Effector memory CD8-positive, alpha-beta T cell (primary cell): ENCODE measurements around the gene FUT6.
"Not testable (repeated sequence)": the region's sequence is repeated elsewhere in the genome, so short reads cannot be mapped to it uniquely, and the experiment has no call there.

Experiments used
- ATAC-seq: fragments of 150-1000 bp; cut with Tn5 transposase; replicated peaks from 2 replicates; pipeline ENCODE4 v1.10.0; 2021; ENCODE audit warnings: mild to moderate bottlenecking, moderate library complexity
- DNase-seq, 3 experiments: peaks; one replicate each; pipeline ENCODE4 v3.0.0; 2021
- H3K27ac Mint-ChIP-seq, 2 donors: one replicate each; pipeline ENCODE4 v1.8.0; 2022; ENCODE audit warnings: mild to moderate bottlenecking in 2 of 2, mixed read lengths in 2 of 2, moderate library complexity in 2 of 2
- H3K27me3 Mint-ChIP-seq, 2 donors: one replicate each; pipeline ENCODE4 v1.8.0; 2022; ENCODE audit warnings: mixed read lengths in 2 of 2
- H3K36me3 Mint-ChIP-seq: one replicate; pipeline ENCODE4 v1.8.0; 2022; ENCODE audit warnings: mild to moderate bottlenecking, moderate library complexity, mixed read lengths; ENCODE audit not compliant: insufficient read depth
- H3K4me1 Mint-ChIP-seq, 2 donors: one replicate each; pipeline ENCODE4 v1.8.0; 2022; ENCODE audit warnings: low read depth in 2 of 2, mixed read lengths in 2 of 2
- H3K4me3 Mint-ChIP-seq, 2 donors: one replicate each; pipeline ENCODE4 v1.8.0; 2022; ENCODE audit warnings: mild to moderate bottlenecking in 2 of 2, mixed read lengths in 2 of 2, moderate library complexity in 2 of 2
- H3K9me3 Mint-ChIP-seq, 2 donors: one replicate each; pipeline ENCODE4 v1.8.0; 2022; ENCODE audit warnings: mixed read lengths in 2 of 2

FUT6 gene

DNA sequence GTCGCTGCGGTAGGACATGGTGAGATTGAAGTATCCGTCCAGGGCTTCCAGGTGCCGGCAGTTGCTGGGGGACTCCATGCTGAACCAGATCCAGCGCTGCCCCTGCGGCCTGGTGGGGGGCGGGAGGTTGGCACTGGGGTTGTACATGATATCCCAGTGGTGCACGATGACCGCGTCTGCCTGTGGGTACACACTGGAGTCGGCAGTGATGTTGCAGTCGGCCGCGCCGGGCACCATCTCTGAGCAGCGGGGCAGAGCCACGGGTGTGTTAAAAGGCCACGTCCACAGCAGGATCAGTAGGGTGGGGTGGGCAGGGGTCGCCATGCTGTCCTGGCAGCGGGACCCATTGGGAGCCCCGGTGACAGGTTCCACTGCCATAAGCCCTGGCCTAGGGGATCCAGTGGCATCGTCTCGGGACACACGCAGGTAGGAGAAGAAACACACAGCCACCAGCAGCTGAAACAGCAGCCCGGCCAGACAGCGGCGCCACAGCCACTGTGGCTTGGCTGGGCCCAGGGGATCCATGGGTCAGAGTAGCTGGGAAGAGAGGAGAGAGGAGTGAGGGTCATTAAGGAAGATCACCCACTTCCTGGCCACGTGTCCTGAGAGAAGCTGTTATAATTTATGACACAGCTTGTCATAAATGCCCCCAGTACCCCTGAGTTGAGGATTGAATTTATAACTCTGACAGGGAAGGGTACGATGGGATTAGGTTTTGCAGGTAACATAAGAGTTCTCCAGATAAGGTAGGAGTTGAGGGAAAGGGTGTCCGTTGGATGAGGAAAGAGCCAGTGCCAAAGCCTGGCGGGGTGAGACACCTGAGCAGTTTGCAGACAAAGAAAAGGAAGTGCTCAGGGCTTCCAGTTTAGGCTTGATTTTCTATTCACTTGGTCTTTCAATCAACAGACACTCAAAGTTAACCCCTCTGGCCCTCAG lies 28.0 kb upstream of the FUT6 start:
- H3K27me3 Mint-ChIP-seq, result peaks cover 17 to 57% of the 10 kb centered on the region in 2 donors
- H3K9me3 Mint-ChIP-seq, result no peaks in the 10 kb centered on the region
- H3K4me1 Mint-ChIP-seq, result no peaks in the 10 kb centered on the region
- DNase-seq, result no peak
- no peak overlapping the region for H3K4me3 Mint-ChIP-seq
- H3K36me3 Mint-ChIP-seq, result peaks cover 7% of the 10 kb centered on the region
- ATAC-seq, result no peak
- H3K27ac Mint-ChIP-seq, result no peak overlapping the region

DNA sequence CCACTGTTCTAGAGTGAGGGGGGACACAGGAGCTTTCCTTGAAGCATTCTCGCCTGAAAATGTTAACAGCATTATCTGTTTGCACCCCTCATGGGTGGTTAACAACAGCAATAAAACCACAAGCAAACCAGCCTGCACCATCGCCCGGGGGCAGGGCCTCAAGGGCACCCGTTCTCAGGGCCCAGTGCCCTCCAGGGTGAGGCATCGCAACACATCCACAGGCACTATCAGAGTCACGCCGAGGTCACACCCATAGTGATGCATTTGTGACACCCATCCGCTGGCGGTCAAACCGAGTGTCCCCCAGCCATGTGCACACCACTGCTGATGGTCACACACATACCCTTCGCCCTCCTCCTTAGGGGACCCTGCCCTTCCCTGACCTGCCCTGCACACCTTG lies 26.3 kb upstream of the FUT6 start:
- H3K36me3 Mint-ChIP-seq, result peaks cover 7% of the 10 kb centered on the region
- no peaks in the 10 kb centered on the region for H3K4me1 Mint-ChIP-seq
- H3K9me3 Mint-ChIP-seq, result no peaks in the 10 kb centered on the region
- DNase-seq (no peak), ATAC-seq (no peak)
- peaks cover 24 to 66% of the 10 kb centered on the region in 2 donors for H3K27me3 Mint-ChIP-seq
- no peak overlapping the region for H3K4me3 Mint-ChIP-seq
- H3K27ac Mint-ChIP-seq, result no peak overlapping the region

- Mint-ChIP-seq H3K4me3 (no peak overlapping the region), H3K27me3 (peaks cover 28 to 65% of the 10 kb centered on the region in 2 donors), H3K4me1 (peaks cover 0 to 1% of the 10 kb centered on the region in 2 donors), H3K9me3 (no peaks in the 10 kb centered on the region), H3K36me3 (peaks cover 11% of the 10 kb centered on the region), H3K27ac (no peak overlapping the region)
- ATAC-seq (no peak), DNase-seq (no peak)
These were observed 25.4 kb upstream of the FUT6 start for GRCh38 chr19:5864725-5865486.

GRCh38 chr19:5864013-5864720 lies 24.7 kb upstream of the FUT6 start:
- Mint-ChIP-seq H3K27ac (peak overlapping the region in 1 of 2 donors; percentile 60), H3K27me3 (peaks cover 30 to 69% of the 10 kb centered on the region in 2 donors), H3K4me1 (peaks cover 0 to 1% of the 10 kb centered on the region in 2 donors), H3K36me3 (peaks cover 8% of the 10 kb centered on the region), H3K4me3 (no peak overlapping the region), H3K9me3 (no peaks in the 10 kb centered on the region)
- ATAC-seq, result no peak
- DNase-seq, result no peak

DNA sequence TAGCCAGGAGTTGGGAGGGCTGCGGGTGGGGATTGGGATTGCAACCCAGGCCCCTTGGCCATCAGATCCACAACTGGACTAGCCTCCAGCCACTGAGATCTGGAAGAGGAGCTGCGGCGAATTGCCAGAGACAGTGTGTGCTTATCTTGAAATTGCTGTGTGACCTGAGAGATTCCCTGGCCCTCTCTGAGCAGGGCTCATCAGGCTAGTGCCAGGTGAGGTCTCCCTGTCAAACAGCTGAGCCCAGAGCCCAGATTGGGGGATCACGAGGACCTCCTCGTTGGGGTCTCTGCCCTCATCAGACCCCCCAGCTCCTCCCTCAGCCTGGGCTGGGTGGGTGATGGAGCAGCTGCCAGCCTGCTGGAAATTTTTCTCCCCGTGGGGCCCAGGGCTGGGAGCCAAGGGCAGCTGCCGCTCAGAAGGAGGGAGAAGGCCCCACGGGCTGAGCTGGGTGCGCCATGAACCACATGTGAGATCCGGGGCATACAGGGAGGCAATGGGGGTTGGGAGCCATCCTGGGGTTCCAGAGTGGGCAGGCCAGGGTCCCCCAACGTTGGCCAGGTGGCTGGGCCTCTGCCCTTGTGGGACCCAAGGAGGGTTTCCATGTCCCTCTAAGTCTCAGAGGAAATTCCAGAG lies 23.6 kb upstream of the FUT6 start:
- peaks cover 0 to 1% of the 10 kb centered on the region in 2 donors for H3K4me1 Mint-ChIP-seq
- DNase-seq, result no peak
- peaks cover 7% of the 10 kb centered on the region for H3K36me3 Mint-ChIP-seq
- no peak for ATAC-seq
- H3K4me3 Mint-ChIP-seq, result no peak overlapping the region
- no peak overlapping the region for H3K27ac Mint-ChIP-seq
- H3K27me3 Mint-ChIP-seq, result peaks cover 29 to 67% of the 10 kb centered on the region in 2 donors
- no peaks in the 10 kb centered on the region for H3K9me3 Mint-ChIP-seq

DNA sequence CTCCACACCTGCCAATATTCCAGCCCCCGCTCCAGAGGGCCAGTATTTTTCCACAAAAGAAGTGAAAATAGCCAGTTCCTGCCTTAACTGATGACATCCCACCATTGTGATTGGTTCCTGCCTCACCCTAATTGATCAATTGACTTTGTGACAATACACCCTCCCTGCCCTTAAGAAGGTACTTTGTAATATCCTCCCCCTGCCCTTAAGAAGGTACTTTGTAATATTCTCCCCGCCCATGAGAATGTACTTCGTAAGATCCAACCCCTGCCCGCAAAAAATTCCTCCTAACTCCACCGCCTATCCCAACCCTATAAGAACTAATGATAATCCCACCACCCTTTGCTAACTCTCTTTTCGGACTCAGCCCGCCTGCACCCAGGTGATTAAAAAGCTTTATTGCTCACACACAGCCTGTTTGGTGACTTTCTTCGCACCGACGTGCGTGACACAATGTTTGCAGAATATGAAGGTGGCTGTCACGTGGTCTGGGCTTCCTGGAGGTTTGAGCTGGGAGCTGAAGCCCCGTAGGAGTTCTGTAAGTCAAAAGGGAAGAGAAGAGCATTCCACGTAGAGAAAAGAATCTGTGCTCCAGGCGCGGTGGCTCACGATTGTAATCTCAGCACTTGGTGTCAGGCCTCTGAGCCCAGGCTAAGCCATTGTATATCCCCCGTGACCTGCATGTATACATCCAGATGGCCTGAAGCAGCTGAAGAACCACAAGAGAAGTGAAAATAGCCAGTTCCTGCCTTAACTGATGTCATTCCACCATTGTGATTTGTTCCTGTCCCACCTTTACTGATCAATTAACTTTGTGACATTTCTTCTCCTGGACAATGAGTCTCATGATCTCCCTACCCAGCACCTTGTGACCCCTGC lies 17.9 kb upstream of the FUT6 start:
- Mint-ChIP-seq H3K27ac (no peak overlapping the region), H3K36me3 (peaks cover 4% of the 10 kb centered on the region), H3K27me3 (peaks cover 22 to 37% of the 10 kb centered on the region in 2 donors), H3K9me3 (no peaks in the 10 kb centered on the region), H3K4me1 (peaks cover 0 to 1% of the 10 kb centered on the region in 2 donors), H3K4me3 (no peak overlapping the region)
- DNase-seq, result no peak
- ATAC-seq, result no peak

DNA sequence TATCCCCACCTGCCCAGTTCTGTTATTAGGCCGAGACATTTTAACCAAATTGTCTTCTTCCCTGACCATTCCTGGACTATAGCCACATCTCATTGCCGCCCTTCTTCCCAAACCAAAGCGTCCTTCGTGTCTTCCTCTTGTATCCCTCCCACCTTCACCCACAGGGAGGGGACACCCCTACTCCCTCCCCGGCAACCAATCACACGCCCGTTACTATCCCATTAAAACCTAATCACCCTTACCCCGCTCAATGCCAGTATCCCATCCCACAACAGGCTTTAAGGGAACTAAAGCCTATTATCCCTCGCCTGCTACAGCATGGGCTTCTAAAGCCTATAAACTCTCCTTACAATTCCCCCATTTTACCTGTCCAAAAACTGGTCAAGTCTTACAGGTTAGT lies 15.6 kb upstream of the FUT6 start:
- not testable (repeated sequence) for DNase-seq, H3K4me3 Mint-ChIP-seq, H3K4me1 Mint-ChIP-seq, H3K27ac Mint-ChIP-seq, H3K9me3 Mint-ChIP-seq, ATAC-seq, H3K36me3 Mint-ChIP-seq
- peaks cover 13 to 24% of the 10 kb centered on the region in 2 donors for H3K27me3 Mint-ChIP-seq

DNA sequence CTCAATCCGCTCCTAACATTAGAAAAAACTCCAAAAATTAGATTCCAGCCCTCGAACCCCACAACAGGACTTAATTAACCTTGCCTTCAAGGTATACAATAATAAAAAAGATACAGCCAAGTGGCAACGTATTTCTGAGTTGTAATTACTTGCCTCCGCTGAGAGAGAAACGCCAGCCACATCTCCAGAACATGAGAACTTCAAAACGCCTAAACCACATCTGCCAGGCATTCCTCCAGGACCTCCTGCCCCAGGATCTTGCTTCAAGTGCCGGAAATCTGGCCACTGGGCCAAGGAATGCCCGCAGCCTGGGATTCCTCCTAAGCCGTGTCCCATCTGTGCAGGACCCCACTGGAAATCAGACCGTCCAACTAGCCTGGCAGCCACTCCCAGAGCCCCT lies 14.6 kb upstream of the FUT6 start:
- not testable (repeated sequence) for H3K9me3 Mint-ChIP-seq, DNase-seq, H3K36me3 Mint-ChIP-seq, H3K27ac Mint-ChIP-seq, H3K4me3 Mint-ChIP-seq, ATAC-seq, H3K4me1 Mint-ChIP-seq
- peaks cover 9 to 18% of the 10 kb centered on the region in 2 donors for H3K27me3 Mint-ChIP-seq

DNA sequence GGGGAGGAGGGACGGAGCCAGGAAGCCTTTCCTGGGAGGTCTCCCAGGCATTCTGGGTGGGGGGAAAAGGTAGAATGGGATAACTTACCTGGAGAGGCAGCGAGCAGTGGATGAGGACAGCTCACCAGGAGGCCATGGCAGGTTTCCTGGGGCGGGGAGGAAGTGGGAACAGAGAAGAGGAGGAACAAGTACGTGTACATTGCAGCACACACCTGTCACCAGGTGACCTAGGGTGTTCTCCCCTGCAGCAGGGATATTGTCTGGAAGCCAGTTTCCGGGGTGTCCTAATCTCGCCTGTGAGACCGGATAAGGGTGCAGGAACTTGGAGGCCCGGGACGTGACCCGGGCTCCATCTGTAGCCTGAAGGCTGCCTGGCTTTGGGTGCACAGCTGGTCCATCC lies 11.8 kb upstream of the FUT6 start, which contains the start of gene FUT3:
FUT3 (minus strand) TSS at position 148 of the 400 bp plus-strand sequence.
- H3K9me3 Mint-ChIP-seq, result no peaks in the 10 kb centered on the region
- no peak within 1 kb of the TSS for H3K4me3 Mint-ChIP-seq
- no peaks in the 10 kb centered on the region for H3K4me1 Mint-ChIP-seq
- H3K27me3 Mint-ChIP-seq, result peaks cover 9 to 18% of the 10 kb centered on the region in 2 donors
- H3K27ac Mint-ChIP-seq, result no peak within 1 kb of the TSS
- ATAC-seq, result no peak
- no peak for DNase-seq
- no peaks in the 10 kb centered on the region for H3K36me3 Mint-ChIP-seq

GRCh38 chr19:5850743-5851293 lies 11.3 kb upstream of the FUT6 start:
- Mint-ChIP-seq H3K4me3 (no peak overlapping the region), H3K36me3 (no peaks in the 10 kb centered on the region), H3K27me3 (peaks cover 9 to 18% of the 10 kb centered on the region in 2 donors), H3K4me1 (no peaks in the 10 kb centered on the region), H3K27ac (no peak overlapping the region), H3K9me3 (no peaks in the 10 kb centered on the region)
- DNase-seq (no peak), ATAC-seq (no peak)

DNA sequence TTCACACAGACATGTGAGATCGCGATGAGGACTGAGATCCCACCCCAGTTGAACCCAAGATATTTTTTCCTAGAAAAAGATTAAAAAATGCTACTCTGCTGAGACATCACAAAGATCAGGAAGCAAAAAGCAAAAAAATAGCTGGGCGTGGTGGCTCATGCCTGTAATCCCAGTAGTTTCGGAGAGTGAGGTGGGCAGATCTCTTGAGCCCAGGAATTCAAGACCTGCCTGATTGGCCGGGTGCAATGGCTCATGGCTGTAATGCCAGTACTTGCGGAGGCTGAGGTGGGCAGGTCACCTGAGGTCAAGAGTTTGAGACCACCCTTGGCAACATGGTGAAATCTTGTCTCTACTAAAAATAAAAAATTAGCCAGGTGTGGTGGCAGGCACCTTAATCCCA lies 10.7 kb upstream of the FUT6 start:
- H3K36me3 Mint-ChIP-seq, result no peaks in the 10 kb centered on the region
- H3K9me3 Mint-ChIP-seq, result no peaks in the 10 kb centered on the region
- H3K27ac Mint-ChIP-seq, result no peak overlapping the region
- H3K4me3 Mint-ChIP-seq, result no peak overlapping the region
- DNase-seq (no peak), ATAC-seq (no peak)
- H3K4me1 Mint-ChIP-seq, result no peaks in the 10 kb centered on the region
- peaks cover 9 to 18% of the 10 kb centered on the region in 2 donors for H3K27me3 Mint-ChIP-seq

DNA sequence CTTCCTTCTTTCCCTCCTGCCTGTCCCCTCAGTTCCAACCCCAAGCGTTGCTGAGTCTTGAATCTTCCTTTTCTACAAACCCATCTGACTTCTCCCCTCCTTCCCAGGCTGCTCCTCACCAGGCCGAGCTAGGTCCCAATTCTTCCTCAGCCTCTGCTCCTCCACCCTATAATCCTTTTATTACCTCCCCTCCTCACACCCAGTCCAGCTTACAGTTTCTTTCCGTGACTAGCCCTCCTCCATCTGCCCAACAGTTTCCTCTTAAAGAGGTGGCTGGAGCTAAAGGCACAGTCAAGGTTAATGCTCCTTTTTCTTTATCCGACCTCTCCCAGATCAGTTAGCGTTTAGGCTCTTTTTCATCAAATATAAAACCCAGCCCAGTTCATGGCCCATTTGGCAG lies 9.1 kb upstream of the FUT6 start:
- not testable (repeated sequence) for ATAC-seq, H3K36me3 Mint-ChIP-seq, H3K4me1 Mint-ChIP-seq, H3K27ac Mint-ChIP-seq, H3K4me3 Mint-ChIP-seq, H3K9me3 Mint-ChIP-seq, DNase-seq
- peaks cover 3 to 21% of the 10 kb centered on the region in 2 donors for H3K27me3 Mint-ChIP-seq
